DMS 273 treated with DMSO at 0.1 percent for 48 hours (cell line): ENCODE data around the gene SLC6A5.
A peak's percentile ranks its signal among the peaks of the same experiment; 100 is the strongest.

Experiments
- DNase-seq: peaks from one replicate; lab custom pipeline; 2025; lab: John Stamatoyannopoulos, UW

The SLC6A5 gene

GRCh38 chr11:20596205-20597153, 2.9 kb upstream of the SLC6A5 start:
- DNase-seq = no peak

DNA sequence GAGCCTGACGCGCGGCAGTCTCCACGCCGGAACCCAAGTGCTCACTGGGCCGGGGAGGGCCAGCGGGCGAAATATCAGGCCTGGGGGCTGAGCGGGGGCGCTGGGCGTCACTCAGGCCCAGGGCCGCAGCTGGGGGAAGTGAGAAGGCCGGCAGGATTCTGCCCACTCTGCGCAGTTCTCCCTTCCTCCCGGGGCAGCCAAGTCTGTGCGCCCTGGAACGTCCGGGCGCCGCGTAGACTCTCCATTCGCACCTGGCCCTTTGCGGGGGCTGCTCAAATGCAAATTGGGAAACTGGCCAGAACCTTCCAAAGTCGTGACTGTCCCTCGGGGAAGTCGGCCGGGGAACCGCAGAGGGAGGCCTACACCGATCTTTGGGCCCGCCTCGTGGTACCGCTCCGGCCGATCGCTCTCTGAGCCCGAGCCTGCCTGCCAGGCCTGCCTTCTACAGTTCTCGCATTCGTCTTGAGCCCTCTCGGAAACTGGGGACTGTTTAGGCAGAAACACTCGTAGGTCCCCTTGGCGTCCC, 2.2 kb upstream of the SLC6A5 start:
- no peak for DNase-seq

- no peak for DNase-seq
Observed at GRCh38 chr11:20597680-20598484, 1.5 kb upstream of the SLC6A5 start.

GRCh38 chr11:20598492-20598891, 916 bp upstream of the SLC6A5 start:
- DNase-seq = no peak

DNA sequence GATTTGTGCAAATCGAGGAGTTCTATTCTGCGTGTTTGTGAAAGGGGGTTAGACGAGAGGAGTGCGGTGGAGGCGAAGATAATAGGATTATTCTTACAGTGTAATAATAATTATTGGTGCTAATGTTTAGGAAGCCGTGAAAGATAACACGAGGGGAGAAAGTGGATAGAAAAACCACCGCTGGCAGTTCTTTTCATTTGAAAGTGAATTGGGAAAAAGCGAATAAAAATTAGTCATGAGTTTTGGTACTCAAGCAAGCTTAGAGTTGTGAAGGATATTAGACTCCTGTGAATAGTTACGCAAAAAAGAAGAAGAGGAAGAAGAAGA, 575 bp downstream of the SLC6A5 start:
- no peak for DNase-seq

DNA sequence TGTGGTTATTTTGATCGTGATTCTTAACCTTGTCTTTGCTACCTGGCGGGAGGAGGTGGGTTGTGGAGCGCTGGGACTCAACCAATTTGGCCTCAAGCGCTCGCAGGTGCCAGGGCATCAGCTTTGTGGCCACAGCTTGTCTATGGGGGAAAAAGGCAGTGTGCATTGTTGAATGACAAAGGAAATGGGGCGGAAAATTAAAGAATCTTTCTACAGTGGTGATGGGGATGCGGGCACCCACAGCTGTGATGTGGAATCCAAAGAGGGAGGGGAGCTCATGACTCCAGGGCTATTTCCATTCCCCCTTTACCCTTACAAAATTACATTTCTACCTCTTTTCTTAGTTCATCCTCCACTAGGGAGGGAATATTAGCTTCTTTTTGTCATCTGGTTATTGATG, 1.1 kb downstream of the SLC6A5 start:
- no peak for DNase-seq

- no peak for DNase-seq
Observed at GRCh38 chr11:20601221-20601914, 2.0 kb downstream of the SLC6A5 start.

- no peak for DNase-seq
Observed at GRCh38 chr11:20604295-20604803, 4.9 kb downstream of the SLC6A5 start.

DNA sequence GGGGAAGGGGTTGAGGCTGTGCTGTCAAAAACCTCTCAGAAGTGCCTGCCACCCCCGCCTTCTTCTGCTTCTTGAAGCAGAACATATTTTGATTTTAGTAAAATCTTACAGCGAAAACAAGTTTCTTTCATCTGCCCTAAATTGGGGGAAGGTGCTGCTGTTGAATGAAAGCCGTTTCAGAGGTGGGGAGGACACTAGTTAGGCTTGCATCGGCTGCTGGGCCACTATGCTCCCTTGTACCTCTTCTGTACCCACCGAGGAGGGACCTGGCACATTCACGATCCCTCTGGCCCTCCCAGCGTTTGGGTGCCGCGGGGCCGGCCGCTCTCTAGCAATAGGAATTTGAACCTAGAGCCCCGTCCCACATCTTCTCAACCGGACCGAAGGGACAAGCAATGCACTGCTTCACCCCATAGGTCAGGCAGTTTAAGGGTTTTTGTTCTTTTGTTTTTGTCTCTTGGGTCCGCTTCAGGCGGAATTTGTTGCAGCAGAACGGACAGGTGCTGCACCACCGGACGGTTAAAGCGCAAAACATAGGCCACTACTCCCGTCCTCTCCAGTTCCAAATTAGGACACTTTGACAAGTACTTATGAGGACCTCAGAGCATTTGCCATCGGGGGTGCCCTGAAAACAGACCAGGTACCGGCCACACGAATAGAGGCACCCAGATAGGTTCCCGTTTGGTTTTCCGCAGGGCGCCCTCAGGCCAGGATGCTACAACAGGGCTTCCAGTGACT, 5.6 kb downstream of the SLC6A5 start:
- no peak for DNase-seq

- DNase-seq = no peak
Observed at GRCh38 chr11:20605602-20606091, 6.2 kb downstream of the SLC6A5 start.

GRCh38 chr11:20608934-20609333, 9.5 kb downstream of the SLC6A5 start:
- DNase-seq = no peak

GRCh38 chr11:20609727-20610707, 10.6 kb downstream of the SLC6A5 start:
- DNase-seq = peak; percentile 25

DNA sequence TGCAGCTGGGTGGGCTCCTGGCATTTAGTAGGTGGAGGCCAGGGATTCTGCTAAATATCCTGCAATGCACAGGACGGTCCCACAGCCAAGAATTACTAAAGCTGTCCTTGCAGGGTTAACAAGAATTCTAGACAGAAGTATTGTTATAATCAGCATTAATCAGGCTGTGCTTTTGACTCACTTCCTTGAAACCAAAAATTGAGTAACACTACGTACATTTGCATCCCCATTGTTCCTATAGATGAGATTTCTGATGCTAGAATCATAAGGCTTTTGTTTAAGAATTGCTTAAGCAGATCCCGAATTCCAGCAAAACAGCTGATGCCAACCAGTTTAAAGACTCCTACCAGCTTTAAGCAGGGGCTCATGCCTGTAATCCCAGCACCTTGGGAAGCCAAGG, 11.4 kb downstream of the SLC6A5 start:
- DNase-seq = no peak

GRCh38 chr11:20611445-20611844, 12.0 kb downstream of the SLC6A5 start:
- DNase-seq = no peak

GRCh38 chr11:20611892-20612291, 12.5 kb downstream of the SLC6A5 start:
- no peak for DNase-seq

GRCh38 chr11:20612416-20612815, 13.0 kb downstream of the SLC6A5 start:
- DNase-seq = no peak

DNA sequence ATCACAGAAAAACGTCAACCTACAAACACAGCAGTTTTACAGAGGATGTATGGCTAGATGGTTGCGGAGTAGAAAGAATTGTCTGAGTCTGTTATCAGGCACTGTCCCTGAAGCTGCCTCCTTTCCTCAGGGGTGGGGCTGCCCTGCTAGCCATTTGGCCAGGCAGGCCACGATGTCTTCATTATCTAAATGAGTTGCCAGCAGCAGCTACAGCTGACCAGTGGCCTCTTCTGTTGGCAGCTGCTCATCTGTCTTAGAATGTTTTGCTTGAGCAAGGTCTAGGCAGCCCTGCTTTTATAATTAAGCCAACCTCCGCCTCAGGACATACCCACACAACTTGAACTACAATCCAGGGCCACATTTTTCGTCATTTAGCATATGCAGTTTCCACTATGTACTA, 17.5 kb downstream of the SLC6A5 start:
- DNase-seq = no peak

DNA sequence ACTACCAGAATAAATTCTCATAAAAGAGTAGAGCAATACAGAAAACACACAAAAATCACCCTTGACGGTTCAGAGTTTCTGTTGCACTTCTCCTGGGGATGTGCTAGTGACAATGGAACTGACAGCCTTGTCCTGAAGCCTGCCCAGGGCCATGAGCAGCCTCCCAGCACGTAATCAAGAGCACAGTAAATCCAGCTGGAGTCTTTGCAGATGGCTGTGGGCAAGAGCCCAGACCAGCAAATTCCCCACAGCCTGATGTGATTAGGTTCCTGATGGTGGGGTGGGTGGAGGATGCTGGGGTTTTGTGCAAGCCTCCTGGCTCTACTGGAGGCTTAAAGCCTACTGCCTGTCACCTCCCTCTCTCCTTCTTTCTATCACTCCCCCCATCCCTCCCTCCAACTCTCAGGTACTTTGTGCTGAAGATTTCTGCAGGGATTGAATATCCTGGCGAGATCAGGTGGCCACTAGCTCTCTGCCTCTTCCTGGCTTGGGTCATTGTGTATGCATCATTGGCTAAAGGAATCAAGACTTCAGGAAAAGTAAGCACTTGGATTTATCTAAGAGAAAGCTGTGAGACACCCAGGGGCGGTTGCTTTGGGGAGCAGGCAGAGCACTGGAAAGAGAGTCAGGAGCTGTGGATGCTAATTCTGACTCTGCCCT, 18.1 kb downstream of the SLC6A5 start:
- DNase-seq = no peak

GRCh38 chr11:20618083-20618482, 18.7 kb downstream of the SLC6A5 start:
- DNase-seq = no peak
